Endothelial cell of umbilical vein (primary cell): ENCODE data around the gene MS4A10. TPM values are rescaled to one million over a fixed set of nuclear protein-coding genes. Genes with fewer than 3 reads are reported as not detected.

ENCODE experiments used
- BruUV-seq: library from RNA; stranded (reverse); fragments of 400-500 nt; replicated peaks from 2 replicates; lab custom pipeline; 2021; lab: Mats Ljungman, UMichigan
- CTCF ChIA-PET: fragments of 300-600, 350-600 bp; sonication (Branson Sonifier 250); formaldehyde crosslinking; loops from one replicate; lab custom pipeline; 2021; ENCODE audit warnings: antibody characterized with exemption, inconsistent platforms; lab: Charles Lee
- POLR2A ChIA-PET: fragments of 300-600, 350-600 bp; sonication (Branson Sonifier 250); formaldehyde crosslinking; loops from one replicate; lab custom pipeline; 2021; ENCODE audit warnings: antibody characterized with exemption, inconsistent platforms; lab: Charles Lee
- DNase-seq: peaks from one replicate; pipeline ENCODE4 v3.0.0-alpha.2; 2011; ENCODE audit warnings: low read depth, low spot score
- FAIRE-seq: peaks from 2 replicates; lab custom pipeline; 2011; peaks lifted over from hg19 to GRCh38; lab: Jason Lieb, UNC
- H2AFZ ChIP-seq: 2 replicates; pipeline ENCODE4 v1.6.0; 2012; ENCODE audit warnings: low read depth, low read length, control low read depth, inconsistent platforms
- H3K27ac ChIP-seq: 2 replicates; pipeline ENCODE4 v1.5.1; 2011; ENCODE audit warnings: low read depth, mild to moderate bottlenecking, control low read depth, low read length, moderate library complexity; ENCODE audit not compliant: insufficient read depth
- H3K27me3 ChIP-seq, 2 experiments: 2 replicates each; pipeline versions ENCODE4 v1.6.0 to v1.6.1; 2011; ENCODE audit warnings: low read length in 2 of 2, mixed read lengths in 1 of 2; ENCODE audit not compliant: control insufficient read depth in 2 of 2, insufficient read depth in 2 of 2
- H3K36me3 ChIP-seq, 2 experiments: 2 replicates in 1 of 2; 3 replicates in 1 of 2; pipeline ENCODE4 v1.5.1; 2011; ENCODE audit warnings: low read length in 2 of 2, mild to moderate bottlenecking in 1 of 2, moderate library complexity in 1 of 2; ENCODE audit not compliant: control insufficient read depth in 2 of 2, insufficient read depth in 2 of 2; ENCODE audit errors: extremely low read depth in 1 of 2
- H3K4me1 ChIP-seq: 3 replicates; pipeline ENCODE4 v1.5.1; 2011; ENCODE audit warnings: mild to moderate bottlenecking, low read length; ENCODE audit not compliant: control insufficient read depth, insufficient read depth; ENCODE audit errors: extremely low read depth
- H3K4me2 ChIP-seq: 2 replicates; pipeline ENCODE4 v1.6.1; 2011; ENCODE audit warnings: low read length, control low read depth, mixed read lengths; ENCODE audit not compliant: insufficient read depth
- H3K4me3 ChIP-seq, 3 experiments: fragments of 200-600 bp in 1 of 3; sonication (generic), shearing (Covaris generic) in 1 of 3; replicated peaks in 1 of 3; 2 replicates each; pipeline ENCODE4 v1.5.1; 2011 to 2016; ENCODE audit warnings: control low read depth in 3 of 3, low read length in 3 of 3, mild to moderate bottlenecking in 2 of 3, inconsistent platforms in 1 of 3, low read depth in 1 of 3, moderate library complexity in 1 of 3; ENCODE audit not compliant: insufficient read depth in 1 of 3
- H3K79me2 ChIP-seq: 2 replicates; pipeline ENCODE4 v1.6.0; 2012; ENCODE audit warnings: low read length, inconsistent platforms; ENCODE audit not compliant: control insufficient read depth, insufficient read depth
- H3K9ac ChIP-seq: replicated peaks from 2 replicates; pipeline ENCODE3; 2011; ENCODE audit warnings: low read length, control low read depth; ENCODE audit not compliant: insufficient read depth; ENCODE audit errors: extremely low read depth
- H3K9me1 ChIP-seq: replicated peaks from 3 replicates; pipeline ENCODE4 v1.6.0; 2011; ENCODE audit warnings: mild to moderate bottlenecking, low read length; ENCODE audit not compliant: control insufficient read depth, insufficient read depth; ENCODE audit errors: extremely low read depth
- H3K9me3 ChIP-seq: replicated peaks from 2 replicates; pipeline ENCODE4 v1.5.1; 2012; ENCODE audit warnings: low read length, inconsistent platforms; ENCODE audit not compliant: control insufficient read depth, insufficient read depth
- H4K20me1 ChIP-seq: replicated peaks from 2 replicates; pipeline ENCODE3; 2011; ENCODE audit warnings: mild to moderate bottlenecking, low read length; ENCODE audit not compliant: control insufficient read depth, insufficient read depth; ENCODE audit errors: extremely low read depth
- EZH2 ChIP-seq: IDR thresholded peaks from 2 replicates; pipeline ENCODE4 v1.6.1; 2012; ENCODE audit warnings: borderline replicate concordance, low read depth, mild to moderate bottlenecking, moderate library complexity, low read length, inconsistent platforms; ENCODE audit not compliant: severe bottlenecking
- FOS ChIP-seq: IDR thresholded peaks from 2 replicates; pipeline ENCODE4 v1.6.1; 2011; ENCODE audit warnings: mild to moderate bottlenecking, low read length, moderate library complexity, borderline replicate concordance; ENCODE audit not compliant: insufficient read depth
- GATA2 ChIP-seq: IDR thresholded peaks from 2 replicates; pipeline ENCODE4 v1.7.0; 2011; ENCODE audit warnings: low read depth, mild to moderate bottlenecking, moderate library complexity, mixed read lengths, low read length; ENCODE audit not compliant: insufficient read length, insufficient read depth
- JUN ChIP-seq: IDR thresholded peaks from 2 replicates; pipeline ENCODE4 v1.6.1; 2011; ENCODE audit warnings: borderline replicate concordance, low read depth; ENCODE audit not compliant: insufficient read length, insufficient read depth
- MAX ChIP-seq: IDR thresholded peaks from 2 replicates; pipeline ENCODE4 v1.6.1; 2011; ENCODE audit not compliant: insufficient read depth, insufficient read length
- MYC ChIP-seq: IDR thresholded peaks from one replicate; pipeline ENCODE4 v1.6.1; 2011; ENCODE audit warnings: mild to moderate bottlenecking, low read depth, low read length
- POLR2A ChIP-seq: IDR thresholded peaks from 2 replicates; pipeline ENCODE4 v1.6.1; 2012; ENCODE audit warnings: low read depth, mild to moderate bottlenecking, control low read depth, low read length
- POLR2AphosphoS5 ChIP-seq: IDR thresholded peaks from 2 replicates; pipeline ENCODE4 v1.6.1; 2012; ENCODE audit warnings: low read depth, mild to moderate bottlenecking, control low read depth, low read length, moderate library complexity; ENCODE audit not compliant: insufficient read depth
- dilution Hi-C: fragments of 300-500 bp; cut with MboI; formaldehyde crosslinking; loops from one replicate; pipeline ENCODE4 v1.15.0; 2019; ENCODE audit warnings: low sequenced_read_pairs; ENCODE audit not compliant: extremely low pct_ligation_motif_present
- intact Hi-C: fragments of 100-400 bp; cut with micrococcal nuclease; formaldehyde crosslinking; loops from one replicate; pipeline ENCODE4 v1.10.0; 2022
- polyA plus RNA-seq, 4 experiments: library from polyadenylated mRNA; depleted of rRNA in 3 of 4; stranded (reverse) in 3 of 4; unstranded in 1 of 4; fragments of >200 nt; gene quantifications; 2 replicates each; pipeline versions ENCODE4 v1.2.1 to v1.2.3, GENCODE V29; 2011 to 2012; ENCODE audit warnings: missing spikeins in 1 of 4
- total RNA-seq: library from RNA; stranded (reverse); gene quantifications from 2 replicates; pipeline ENCODE4 v1.2.3, GENCODE V29; 2021
- TF ChIP-seq, protein P1 (sequence below), 2 donors: IDR thresholded peaks; 1 replicate in 1 of 2; 2 replicates in 1 of 2; pipeline ENCODE4 v1.5.1; 2011; ENCODE audit warnings: low read length in 2 of 2, mild to moderate bottlenecking in 2 of 2, moderate library complexity in 2 of 2, control low read depth in 1 of 2, inconsistent platforms in 1 of 2, low read depth in 1 of 2; ENCODE audit not compliant: insufficient read depth in 1 of 2; ENCODE audit errors: extremely low read depth in 1 of 2

MS4A10 gene
- total and polyA plus RNA-seq, 2 donors (not counting 3 experiments of a cell fraction or from before 2014, with no cell fraction given), result not detected

GRCh38 chr11:60809249-60809648 is 24.1 kb downstream of the MS4A10 start:
- H2AFZ ChIP-seq, result no peak overlapping the region
- no TSS peak for BruUV-seq
- H3K79me2 ChIP-seq, result no peaks in the 10 kb centered on the region
- H3K9ac ChIP-seq, result no peak overlapping the region
- no peaks in the 10 kb centered on the region for H3K9me1 ChIP-seq
- no peak overlapping the region for H3K4me3 ChIP-seq
- no peak overlapping the region for H3K4me2 ChIP-seq
- POLR2A ChIA-PET, result no interaction called here
- H4K20me1 ChIP-seq, result no peaks in the 10 kb centered on the region
- FAIRE-seq (no peak), DNase-seq (no peak)
- H3K9me3 ChIP-seq, result no peaks in the 10 kb centered on the region
- H3K36me3 ChIP-seq, result no peaks in the 10 kb centered on the region
- CTCF ChIA-PET, result no interaction called here
- no peak for TF ChIP-seq MAX
- TF ChIP-seq JUN, result no peak
- TF ChIP-seq POLR2AphosphoS5, result no peak
- no peak for TF ChIP-seq EZH2
- TF ChIP-seq, protein P1, sequence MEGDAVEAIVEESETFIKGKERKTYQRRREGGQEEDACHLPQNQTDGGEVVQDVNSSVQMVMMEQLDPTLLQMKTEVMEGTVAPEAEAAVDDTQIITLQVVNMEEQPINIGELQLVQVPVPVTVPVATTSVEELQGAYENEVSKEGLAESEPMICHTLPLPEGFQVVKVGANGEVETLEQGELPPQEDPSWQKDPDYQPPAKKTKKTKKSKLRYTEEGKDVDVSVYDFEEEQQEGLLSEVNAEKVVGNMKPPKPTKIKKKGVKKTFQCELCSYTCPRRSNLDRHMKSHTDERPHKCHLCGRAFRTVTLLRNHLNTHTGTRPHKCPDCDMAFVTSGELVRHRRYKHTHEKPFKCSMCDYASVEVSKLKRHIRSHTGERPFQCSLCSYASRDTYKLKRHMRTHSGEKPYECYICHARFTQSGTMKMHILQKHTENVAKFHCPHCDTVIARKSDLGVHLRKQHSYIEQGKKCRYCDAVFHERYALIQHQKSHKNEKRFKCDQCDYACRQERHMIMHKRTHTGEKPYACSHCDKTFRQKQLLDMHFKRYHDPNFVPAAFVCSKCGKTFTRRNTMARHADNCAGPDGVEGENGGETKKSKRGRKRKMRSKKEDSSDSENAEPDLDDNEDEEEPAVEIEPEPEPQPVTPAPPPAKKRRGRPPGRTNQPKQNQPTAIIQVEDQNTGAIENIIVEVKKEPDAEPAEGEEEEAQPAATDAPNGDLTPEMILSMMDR (IDR thresholded peaks at IDR 0.05; ENCODE audit: extremely low read depth in 1 of 2, insufficient read depth in 1 of 2, low read depth in 1 of 2, low read length in 2 of 2), result no peak
- no peak for TF ChIP-seq FOS
- no peak for TF ChIP-seq POLR2A
- TF ChIP-seq GATA2, result no peak
- no peak for TF ChIP-seq MYC
- dilution Hi-C loops (no loop called here), intact Hi-C loops (no loop called here)
- no peak overlapping the region for H3K27ac ChIP-seq
- no peaks in the 10 kb centered on the region for H3K27me3 ChIP-seq
- peaks cover 12% of the 10 kb centered on the region for H3K4me1 ChIP-seq
